GM19099 (cell line): ENCODE data around the gene RPTOR.

Source experiments
- POLR2A ChIP-seq: IDR thresholded peaks from 3 replicates; pipeline ENCODE4 v1.6.1; 2011; ENCODE audit warnings: low read depth; ENCODE audit not compliant: insufficient read length; ENCODE audit errors: extremely low read depth

RPTOR gene

DNA sequence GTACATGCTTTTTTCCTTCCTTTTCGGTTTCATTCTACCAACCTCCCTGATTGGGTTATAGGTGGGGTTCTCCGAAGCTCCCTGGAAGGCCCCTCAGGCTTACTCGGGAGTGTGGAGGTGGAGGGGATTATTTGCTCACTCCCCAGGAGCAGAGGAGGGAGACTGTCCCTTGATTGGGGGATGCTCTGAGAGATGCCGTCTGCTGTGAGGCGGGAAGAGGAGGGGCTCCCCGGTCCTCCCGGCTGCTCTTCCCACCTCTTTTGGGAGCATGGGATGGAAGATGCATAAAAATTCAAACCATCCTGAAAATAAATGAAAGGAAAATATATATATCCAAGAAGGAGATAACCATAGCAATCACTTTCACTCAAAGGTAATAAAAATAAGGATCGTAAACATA lies 16.1 kb upstream of the RPTOR start:
- TF ChIP-seq POLR2A = no peak

DNA sequence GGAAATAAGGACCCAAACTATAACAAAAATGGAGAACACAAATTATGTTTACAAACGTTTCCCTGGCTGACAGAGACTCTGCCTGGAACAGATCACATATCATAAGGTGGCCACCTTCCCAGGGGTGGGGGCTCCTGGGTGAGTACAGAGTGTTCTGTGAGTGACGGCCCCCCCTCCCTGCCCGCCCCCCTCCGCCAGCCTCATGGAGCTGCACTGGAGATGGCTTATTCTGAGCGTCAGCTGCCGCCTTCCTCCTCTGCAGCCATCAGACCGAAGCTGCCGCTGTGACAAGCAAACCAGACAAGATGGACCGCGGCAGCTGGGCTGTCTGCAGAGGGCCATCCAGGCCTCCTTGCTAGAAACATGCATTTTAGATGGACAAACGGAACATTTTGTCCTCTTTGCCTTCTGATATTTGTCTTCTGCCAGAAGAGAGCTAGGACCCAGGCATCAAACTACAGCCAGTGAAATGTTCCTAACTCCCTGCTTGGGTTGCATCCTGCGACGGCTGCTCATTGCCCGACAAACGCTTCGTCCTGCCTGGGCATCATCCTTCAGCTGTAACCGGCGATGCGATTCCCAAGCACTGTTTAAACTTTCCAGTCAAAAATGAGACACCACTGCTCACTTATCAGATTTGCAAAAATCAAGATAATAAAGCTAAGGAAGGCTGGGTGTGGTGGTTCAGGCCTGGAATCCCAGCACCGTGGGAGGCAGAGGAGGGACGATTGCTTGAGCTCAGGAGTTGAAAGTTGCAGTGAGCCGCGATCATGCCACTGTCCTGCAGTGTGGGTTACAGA lies 15.3 kb upstream of the RPTOR start:
- no peak for TF ChIP-seq POLR2A

DNA sequence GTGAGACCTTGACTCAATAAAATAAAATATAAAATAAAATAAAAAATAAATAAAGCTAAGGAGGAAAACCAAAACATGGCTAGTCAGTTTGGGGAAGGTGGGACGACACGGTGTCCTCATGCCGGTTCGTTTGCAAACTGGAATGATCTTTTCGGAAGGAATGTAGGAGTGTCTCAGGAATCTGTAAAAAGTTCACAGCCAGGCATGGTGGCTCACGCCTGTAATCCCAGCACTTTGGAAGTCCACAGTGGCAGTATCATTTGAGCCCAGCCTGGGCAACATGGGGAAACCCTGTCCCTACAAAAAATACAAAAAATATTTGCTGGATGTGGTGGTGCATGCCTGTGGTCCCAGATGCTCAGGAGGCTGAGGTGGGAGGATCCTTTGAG lies 14.7 kb upstream of the RPTOR start:
- no peak for TF ChIP-seq POLR2A

DNA sequence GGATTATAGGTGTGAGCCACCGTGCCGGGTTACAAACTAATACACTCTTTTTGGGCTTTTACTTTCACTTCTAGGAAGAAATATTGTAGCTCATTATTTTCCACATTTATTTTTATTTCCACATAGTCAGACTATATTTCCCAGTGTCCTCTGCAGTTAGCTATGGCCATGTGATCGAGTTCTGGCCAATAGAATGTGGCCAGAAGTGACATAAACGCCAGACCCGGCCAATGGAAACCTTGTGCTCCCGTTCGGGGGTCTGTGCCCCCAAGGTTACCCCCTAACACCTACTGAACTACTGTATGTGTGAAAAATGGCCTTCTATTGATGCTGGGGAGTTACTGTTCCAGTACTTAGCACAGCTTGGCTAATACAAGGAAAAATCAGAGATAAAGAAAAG lies 13.2 kb upstream of the RPTOR start:
- no peak for TF ChIP-seq POLR2A

DNA sequence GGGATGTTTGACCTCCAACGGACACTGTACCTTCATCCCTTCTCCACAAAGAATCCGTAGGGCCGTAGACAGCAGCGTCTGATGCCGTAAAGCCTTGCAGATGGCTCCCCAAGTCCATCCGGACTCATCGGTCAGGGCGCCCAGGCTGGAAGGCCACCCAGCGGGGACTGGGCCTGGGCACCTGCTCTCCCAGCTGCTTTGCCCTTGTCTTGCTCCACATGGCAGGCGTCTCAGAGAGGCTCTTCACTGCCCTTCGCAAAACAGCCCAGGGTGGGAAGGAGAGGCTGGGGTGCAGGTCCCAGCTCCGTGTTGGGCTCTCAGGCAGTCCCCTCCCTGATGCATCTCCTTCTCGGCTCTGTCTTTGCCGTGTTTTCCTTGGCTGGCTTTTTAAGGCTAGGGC lies 6.2 kb upstream of the RPTOR start:
- TF ChIP-seq POLR2A = no peak

DNA sequence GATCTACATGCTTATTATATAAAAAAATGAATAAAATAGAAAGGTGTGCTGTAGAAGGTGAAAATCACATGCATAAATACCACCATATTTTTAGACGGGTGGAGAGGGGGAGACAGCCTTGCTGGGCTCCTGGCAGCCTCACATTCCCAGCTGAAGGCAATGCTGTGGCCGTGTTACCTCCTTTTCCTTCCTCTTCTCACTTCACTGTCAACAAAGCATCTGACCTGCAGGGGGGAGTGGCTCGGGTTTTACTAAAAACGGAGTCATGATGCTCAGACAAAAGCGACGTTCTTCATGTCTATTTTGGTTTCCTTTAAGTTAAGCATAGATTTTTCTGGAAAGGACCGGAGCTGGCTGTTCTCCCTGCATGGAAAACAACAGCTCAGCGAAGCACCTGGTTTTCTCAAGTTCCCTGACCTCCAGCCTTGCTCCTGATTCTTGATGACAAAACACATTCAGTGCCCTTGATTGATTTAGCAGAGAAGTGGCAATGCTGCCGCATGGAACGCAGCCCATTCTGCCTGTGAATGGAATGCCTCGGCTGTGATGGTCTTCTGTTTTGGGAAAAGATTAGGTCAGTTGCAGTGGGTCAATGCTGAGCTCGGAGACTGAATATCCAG lies 5.5 kb upstream of the RPTOR start:
- TF ChIP-seq POLR2A = no peak

DNA sequence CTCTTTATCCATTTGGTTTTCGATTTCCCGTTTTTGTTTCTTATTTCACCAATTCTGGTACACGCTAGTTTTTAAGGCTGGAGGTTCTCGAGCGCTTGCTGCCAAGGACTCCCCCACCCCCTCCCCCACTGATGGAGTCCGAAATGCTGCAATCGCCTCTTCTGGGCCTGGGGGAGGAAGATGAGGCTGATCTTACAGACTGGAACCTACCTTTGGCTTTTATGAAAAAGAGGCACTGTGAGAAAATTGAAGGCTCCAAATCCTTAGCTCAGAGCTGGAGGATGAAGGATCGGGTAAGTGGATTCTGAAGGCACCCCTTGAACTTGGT lies 825 bp downstream of the RPTOR start:
- no peak for TF ChIP-seq POLR2A

DNA sequence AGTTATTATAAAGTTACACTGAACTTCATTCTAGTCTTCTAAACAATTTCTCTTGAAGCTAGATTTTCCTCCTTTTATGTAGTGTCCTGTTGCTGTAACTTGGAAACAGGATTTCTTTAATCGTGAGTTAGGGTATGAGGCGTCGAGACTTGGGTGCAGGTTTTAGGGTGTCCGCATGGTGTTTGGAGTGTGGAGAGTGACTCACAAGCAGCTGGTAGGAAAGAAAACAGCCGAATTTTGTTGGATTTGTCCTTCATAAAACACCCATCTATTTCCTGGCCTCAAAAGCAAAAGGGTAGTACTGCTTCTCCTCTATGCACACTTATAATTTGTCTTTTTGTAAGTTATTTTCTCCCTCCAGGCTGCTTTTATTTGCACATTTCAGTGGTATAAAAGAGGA lies 1.6 kb downstream of the RPTOR start:
- TF ChIP-seq POLR2A = no peak

DNA sequence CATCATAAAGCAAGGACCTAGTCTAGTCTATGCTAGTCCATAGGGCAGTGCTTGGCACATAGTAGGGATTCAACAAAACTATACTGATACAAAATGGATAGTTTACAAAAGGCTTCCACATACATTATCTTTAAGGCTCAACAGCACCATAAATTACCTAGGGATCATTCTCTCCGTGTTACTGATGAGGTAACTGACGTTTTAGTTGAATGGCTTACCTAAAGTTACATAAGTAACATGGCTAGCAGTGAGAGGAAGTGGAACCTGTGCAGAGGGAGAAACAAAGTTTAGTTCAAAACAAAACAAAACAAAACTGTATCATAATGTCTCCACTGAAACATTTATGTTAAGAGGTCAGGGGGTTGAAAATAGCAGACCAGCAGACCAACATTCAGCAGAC lies 7.9 kb downstream of the RPTOR start:
- no peak for TF ChIP-seq POLR2A

DNA sequence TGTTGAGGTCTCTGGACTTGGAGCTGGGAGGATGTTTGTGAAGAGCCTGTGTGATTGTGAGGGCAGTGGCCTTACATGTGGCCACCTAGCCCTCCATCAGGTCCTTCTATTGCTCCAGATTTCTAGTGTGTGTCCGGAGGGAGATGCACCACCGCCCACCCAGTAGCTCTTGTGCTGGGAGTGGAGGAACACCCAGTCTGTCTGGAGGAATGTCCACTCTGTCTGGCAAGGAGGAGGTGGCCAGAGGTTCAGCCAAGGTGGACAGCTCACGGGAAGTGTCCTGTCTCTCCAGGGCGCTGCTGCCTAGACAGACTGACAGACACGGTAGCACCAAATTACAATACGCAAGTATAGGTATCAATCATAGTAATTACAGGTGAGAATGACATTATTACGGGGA lies 10.6 kb downstream of the RPTOR start:
- TF ChIP-seq POLR2A = no peak

DNA sequence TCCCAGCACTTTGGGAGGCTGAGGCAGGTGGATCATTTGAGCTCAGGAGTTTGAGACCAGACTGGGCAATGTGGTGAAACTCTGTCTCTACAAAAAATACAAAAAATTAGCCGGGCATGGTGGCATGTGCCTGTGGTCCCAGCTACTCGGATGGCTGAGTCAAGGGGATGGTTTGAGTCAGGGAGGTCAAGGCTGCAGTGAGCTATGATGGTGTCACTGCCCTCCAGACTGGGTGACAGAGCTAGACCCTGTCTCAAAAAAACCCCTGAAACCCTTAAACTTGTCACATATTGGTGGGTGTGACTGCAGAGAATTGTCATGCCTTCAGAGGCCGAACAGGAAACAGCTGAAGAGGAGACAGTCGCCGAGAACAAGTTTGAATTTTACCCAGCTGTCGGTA lies 13.4 kb downstream of the RPTOR start:
- no peak for TF ChIP-seq POLR2A

DNA sequence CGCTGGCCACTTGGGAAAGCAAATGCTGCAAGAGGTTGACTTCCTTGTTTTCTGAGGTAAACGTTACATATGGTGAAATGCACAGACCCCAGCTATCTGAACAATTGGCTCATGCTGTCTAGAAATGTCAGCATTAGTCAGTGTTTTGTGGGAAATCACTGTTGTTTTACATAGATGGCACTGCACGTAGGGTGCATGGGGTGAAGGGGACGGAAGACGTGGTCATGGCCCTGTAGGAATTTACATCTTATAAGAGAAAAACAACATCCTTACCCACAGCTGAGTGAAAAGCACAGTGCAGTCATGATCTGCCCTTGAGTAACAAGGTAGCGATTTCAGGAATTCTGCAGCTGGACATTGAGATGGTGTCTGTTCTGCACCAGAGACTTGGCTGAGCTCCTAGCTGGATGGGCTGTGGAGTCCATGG lies 15.2 kb downstream of the RPTOR start:
- no peak for TF ChIP-seq POLR2A

DNA sequence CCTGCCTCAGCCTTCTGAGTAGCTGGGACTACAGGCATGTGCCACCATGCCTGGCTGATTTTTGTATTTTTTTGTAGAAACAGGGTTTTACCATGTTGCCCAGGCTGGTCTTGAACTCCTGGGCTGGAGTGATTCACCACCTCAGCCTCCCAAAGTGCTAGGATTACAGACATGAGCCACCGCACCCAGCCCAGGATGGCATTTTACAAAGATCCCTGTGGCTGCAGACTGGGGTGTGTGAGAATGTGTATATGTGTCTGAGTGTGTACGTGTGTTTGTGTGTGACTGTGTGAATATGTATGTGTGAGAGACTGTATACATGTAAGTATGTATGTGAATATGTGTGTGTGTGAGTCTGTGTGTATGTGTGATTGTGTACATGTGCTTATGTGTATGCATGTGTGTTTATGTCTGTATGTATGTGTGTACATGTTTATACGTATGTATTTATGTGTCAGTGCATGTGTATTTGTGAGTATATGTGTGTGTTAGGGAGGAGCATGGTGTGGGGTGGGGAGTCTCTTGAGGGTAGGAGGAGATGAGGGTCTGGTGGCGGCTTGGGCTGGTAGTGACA lies 17.0 kb downstream of the RPTOR start:
- TF ChIP-seq POLR2A = no peak

DNA sequence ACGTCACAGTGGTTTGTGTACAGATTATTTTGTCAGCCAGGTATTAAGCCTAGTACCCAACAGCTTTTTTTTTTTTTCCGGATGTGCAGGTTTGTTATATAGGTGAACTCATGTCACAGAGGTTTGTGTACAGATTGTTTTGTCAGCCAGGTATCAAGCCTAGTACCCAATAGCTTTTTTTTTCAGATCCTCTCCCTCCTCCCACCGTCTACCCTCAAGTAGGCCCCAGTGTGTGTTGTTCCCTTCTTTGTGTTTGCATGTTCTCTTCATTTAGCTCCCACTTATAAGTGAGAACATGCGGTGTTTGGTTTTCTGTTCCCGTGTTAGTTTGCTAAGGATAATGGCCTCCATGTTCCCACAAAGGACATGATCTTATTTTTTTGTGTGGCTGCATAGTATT lies 19.9 kb downstream of the RPTOR start:
- no peak for TF ChIP-seq POLR2A

DNA sequence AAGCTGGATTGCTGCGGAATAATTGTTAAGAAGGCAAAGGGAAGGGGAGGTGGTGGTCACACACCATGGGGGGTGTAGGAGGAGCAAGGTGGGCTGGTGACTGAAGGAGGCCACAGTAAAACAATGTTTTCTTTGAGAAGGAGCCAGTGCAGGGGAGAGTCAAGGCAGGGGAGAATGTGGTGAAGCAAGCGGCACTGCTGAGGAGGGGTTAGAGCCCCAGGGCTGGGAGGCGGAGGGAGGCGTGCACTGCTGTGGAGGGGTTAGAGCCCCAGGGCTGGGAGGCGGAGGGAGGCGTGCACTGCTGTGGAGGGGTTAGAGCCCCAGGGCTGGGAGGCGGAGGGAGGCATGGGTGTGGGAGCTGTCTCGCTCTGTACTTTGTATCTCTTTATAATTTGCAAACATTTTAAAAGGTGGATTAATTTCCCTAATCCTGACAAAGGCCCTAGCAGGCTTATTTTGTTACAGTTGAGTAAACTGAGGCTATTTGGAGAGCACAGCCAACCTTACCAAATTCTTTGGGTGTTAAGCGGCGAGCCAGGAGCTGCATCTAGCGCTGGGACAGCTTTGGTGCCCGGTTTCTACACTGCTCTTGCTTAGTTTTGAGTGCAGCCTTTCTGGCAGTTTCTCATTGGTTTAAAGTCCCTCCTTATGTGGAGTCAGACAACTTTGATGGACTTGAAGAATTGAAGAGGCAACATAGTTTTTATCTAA lies 20.9 kb downstream of the RPTOR start:
- no peak for TF ChIP-seq POLR2A

DNA sequence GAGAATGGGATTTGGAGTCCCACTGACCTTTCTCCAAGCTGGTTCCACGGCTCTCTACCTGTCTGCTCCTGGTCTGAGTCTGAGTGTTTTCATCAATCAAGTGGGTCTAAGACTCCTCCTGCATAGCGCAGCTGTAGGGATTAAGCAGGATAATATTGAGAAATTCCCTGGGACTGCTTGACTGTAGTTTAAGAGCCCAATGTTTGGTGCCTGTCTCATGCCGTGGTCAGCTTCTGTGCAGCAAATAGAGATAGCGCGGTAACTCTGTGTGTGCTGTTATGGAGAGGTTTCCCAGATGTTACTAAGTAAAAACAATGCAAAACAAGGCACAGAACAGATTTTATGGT lies 21.4 kb downstream of the RPTOR start:
- TF ChIP-seq POLR2A = no peak
